Measurements from ENCODE around the gene WDR1. TPM values are rescaled to one million over a fixed set of nuclear protein-coding genes. Genes with fewer than 3 reads are reported as not detected.

WDR1 gene
- total RNA-seq: 385 and 617 TPM in 2 replicates

GRCh38 chr4:10116569-10117358 lies at the start of gene WDR1:
WDR1 (minus strand) TSS chr4:10116799; CDS start chr4:10116666, 133 bp downstream.

Other genes starting within 250 kb of the WDR1 start
- gene SLC2A9, start 95.3 kb downstream of the WDR1 start, total RNA-seq: 0.49 and 1.3 TPM in 2 replicates

All from bladder microvascular endothelial cell (primary cell).